ENCODE measurements around the gene ASAP3. TPM values are rescaled to one million over a fixed set of nuclear protein-coding genes. Genes with fewer than 3 reads are reported as not detected.
"Not testable (repeated sequence)": the region's sequence is repeated elsewhere in the genome, so short reads cannot be mapped to it uniquely, and the experiment has no call there.

Gene ASAP3
- total RNA-seq, 1 donor from 2014 or later = 3.9 TPM

DNA sequence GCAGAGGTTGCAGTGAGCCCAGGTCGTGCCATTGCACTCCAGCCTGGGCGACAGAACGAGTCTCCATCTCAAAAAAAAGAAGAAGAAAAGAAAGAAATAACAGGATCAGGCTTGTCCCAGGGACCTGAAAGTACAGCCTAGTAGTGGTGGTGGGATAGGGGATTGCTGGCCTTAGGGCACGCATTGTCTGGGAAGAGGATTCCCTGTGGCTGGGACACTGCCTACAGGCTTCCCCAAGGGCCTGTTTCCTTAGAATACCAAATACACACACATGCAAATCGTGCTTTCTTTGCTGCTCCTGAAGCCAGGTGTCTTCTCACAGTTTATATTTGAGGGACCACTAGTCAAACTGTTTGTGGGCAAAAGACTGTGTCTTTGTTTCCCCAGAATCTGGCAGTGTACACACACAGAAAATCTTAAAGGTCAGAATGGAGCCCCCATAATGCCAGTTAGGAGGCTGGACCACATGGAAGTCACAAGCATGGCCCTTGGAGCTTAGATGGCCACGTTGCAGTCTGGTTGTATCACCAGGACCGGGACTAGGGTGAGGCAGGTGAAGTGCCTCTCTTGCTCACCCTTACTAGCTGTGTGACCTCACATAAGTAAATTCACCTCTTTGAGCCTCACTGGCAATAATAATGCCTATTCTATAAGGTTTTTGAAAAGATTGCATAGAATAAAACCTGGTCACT lies 12.7 kb upstream of the ASAP3 start:
- peaks cover 4% of the 10 kb centered on the region for H3K9me3 Mint-ChIP-seq
- Histone ChIP-seq H2AFZ (replicated peaks) (no peak overlapping the region), H3K36me3 (no peaks in the 10 kb centered on the region), H3K4me2 (no peak overlapping the region), H3K27me3 (no peaks in the 10 kb centered on the region), H3K9me3 (ENCODE audit: low read depth) (no peaks in the 10 kb centered on the region), H3K9ac (no peak overlapping the region), H3K4me1 (no peaks in the 10 kb centered on the region), H3K79me2 (ENCODE audit: low read depth) (no peaks in the 10 kb centered on the region), H4K20me1 (ENCODE audit: low read depth) (no peaks in the 10 kb centered on the region), H3K4me3 (no peak overlapping the region), H3F3A (ENCODE audit: low read depth) (peaks cover 4% of the 10 kb centered on the region), H3K27ac (no peak overlapping the region)
- no peak for DNase-seq (ENCODE audit: low spot score)
- peak overlapping the region; percentile 25 for H3K27ac Mint-ChIP-seq
- TF ChIP-seq EZH2phosphoT487 (IDR thresholded peaks at IDR 0.05) (no peak), EZH2 (IDR thresholded peaks at IDR 0.05) (no peak)
- TF ChIP-seq, protein P1, sequence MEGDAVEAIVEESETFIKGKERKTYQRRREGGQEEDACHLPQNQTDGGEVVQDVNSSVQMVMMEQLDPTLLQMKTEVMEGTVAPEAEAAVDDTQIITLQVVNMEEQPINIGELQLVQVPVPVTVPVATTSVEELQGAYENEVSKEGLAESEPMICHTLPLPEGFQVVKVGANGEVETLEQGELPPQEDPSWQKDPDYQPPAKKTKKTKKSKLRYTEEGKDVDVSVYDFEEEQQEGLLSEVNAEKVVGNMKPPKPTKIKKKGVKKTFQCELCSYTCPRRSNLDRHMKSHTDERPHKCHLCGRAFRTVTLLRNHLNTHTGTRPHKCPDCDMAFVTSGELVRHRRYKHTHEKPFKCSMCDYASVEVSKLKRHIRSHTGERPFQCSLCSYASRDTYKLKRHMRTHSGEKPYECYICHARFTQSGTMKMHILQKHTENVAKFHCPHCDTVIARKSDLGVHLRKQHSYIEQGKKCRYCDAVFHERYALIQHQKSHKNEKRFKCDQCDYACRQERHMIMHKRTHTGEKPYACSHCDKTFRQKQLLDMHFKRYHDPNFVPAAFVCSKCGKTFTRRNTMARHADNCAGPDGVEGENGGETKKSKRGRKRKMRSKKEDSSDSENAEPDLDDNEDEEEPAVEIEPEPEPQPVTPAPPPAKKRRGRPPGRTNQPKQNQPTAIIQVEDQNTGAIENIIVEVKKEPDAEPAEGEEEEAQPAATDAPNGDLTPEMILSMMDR (IDR thresholded peaks at IDR 0.05) = no peak
- H3K27me3 Mint-ChIP-seq (ENCODE audit: insufficient read depth, low read depth) = peaks cover 16% of the 10 kb centered on the region
- H3K4me3 Mint-ChIP-seq = no peak overlapping the region
- peaks cover 6% of the 10 kb centered on the region for H3K4me1 Mint-ChIP-seq
- H3K36me3 Mint-ChIP-seq = peaks cover 2% of the 10 kb centered on the region

DNA sequence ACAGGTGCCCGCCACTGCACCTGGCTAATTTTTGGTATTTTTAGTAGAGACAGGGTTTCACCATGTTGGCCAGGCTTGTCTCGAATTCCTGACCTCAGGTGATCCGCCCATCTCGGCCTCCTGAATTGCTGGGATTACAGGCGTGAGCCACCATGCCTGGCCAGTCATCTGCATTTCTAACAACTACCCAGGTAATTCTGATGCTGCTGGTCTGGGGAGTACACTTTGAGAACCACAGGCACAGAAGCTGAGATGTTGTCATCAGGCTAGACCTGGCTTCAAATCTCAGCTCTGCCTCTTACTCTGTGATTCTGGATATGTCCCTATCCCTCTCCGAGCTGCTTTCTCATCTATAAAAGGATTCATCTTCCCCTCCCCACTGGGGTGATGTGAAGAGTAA lies 10.9 kb upstream of the ASAP3 start:
- not testable (repeated sequence) for H3K79me2 ChIP-seq (ENCODE audit: low read depth); H3K9me3 ChIP-seq (ENCODE audit: low read depth); H3K4me1 ChIP-seq; H3K27ac ChIP-seq; H3K9me3 Mint-ChIP-seq; H3K4me3 Mint-ChIP-seq; H2AFZ ChIP-seq (replicated peaks); H3K4me1 Mint-ChIP-seq; H3K27ac Mint-ChIP-seq; H3K36me3 Mint-ChIP-seq; H3K4me3 ChIP-seq; H3F3A ChIP-seq (ENCODE audit: low read depth); H3K4me2 ChIP-seq; H4K20me1 ChIP-seq (ENCODE audit: low read depth); H3K9ac ChIP-seq; DNase-seq (ENCODE audit: low spot score); H3K36me3 ChIP-seq
- H3K27me3 Mint-ChIP-seq (ENCODE audit: insufficient read depth, low read depth) = peaks cover 13% of the 10 kb centered on the region
- H3K27me3 ChIP-seq = peaks cover 12% of the 10 kb centered on the region

DNA sequence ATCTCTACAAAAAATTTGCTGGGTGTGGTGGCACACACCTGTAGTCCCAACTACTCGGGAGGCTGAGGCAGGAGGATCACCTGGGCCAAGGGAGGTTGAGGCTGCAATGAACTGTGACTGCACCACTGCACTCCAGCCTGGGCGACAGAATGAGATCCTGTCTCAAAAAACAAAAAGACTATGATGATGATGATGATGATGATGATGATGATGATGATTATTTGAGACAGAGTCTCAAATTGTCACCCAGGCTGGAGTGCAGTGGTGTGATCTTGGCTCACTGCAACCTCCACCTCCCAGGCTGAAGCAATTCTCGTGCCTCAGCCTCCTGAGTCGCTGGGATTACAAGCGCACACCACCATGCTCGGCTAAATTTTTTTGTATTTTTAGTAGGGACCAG lies 8.8 kb upstream of the ASAP3 start:
- H3K27ac Mint-ChIP-seq; H3K4me2 ChIP-seq; H2AFZ ChIP-seq (replicated peaks); H3K9me3 Mint-ChIP-seq; H3K36me3 ChIP-seq; H3K4me3 ChIP-seq; H3K9me3 ChIP-seq (ENCODE audit: low read depth); DNase-seq (ENCODE audit: low spot score); H3K79me2 ChIP-seq (ENCODE audit: low read depth); H3K9ac ChIP-seq; H3F3A ChIP-seq (ENCODE audit: low read depth); H3K36me3 Mint-ChIP-seq; H3K27ac ChIP-seq; H3K4me1 ChIP-seq; H3K4me3 Mint-ChIP-seq; H3K4me1 Mint-ChIP-seq; H4K20me1 ChIP-seq (ENCODE audit: low read depth): not testable (repeated sequence)
- H3K27me3 ChIP-seq = peaks cover 20% of the 10 kb centered on the region
- peaks cover 15% of the 10 kb centered on the region for H3K27me3 Mint-ChIP-seq (ENCODE audit: insufficient read depth, low read depth)

DNA sequence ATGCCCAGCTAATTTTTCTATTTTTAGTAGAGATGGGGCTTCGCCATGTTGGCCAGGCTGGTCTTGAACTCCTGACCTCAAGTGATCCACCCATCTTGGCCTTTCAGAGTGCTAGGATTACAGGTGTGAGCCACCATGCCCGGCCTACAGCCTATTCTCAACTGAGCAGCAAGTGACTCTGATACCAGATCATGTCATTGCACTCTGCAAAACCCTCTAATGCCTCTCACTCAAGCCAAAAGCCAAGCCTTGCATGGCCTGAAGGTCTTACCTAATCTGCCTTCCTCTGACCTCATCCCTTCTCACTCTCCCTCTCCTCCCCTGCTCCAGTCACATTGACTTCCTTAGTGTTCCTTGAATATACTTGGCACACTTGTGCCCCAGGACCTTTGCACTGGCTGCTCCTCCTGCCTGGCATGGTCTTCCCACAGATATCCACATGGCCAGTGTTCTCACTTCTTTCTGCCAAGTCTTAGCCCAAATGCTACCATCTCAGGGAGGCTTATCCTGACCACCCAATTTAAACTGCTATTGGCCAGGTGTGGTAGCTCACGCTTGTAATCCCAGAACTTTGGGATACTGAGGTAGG lies 8.2 kb upstream of the ASAP3 start:
- no peak overlapping the region for H3K9ac ChIP-seq
- H3K27ac Mint-ChIP-seq = no peak overlapping the region
- no peak overlapping the region for H3K4me2 ChIP-seq
- no peaks in the 10 kb centered on the region for H3K79me2 ChIP-seq (ENCODE audit: low read depth)
- peaks cover 20% of the 10 kb centered on the region for H3K27me3 ChIP-seq
- H4K20me1 ChIP-seq (ENCODE audit: low read depth) = no peaks in the 10 kb centered on the region
- H3K36me3 Mint-ChIP-seq = no peaks in the 10 kb centered on the region
- no peaks in the 10 kb centered on the region for H3K9me3 Mint-ChIP-seq
- H2AFZ ChIP-seq (replicated peaks) = no peak overlapping the region
- H3K4me1 Mint-ChIP-seq = no peaks in the 10 kb centered on the region
- H3K4me3 ChIP-seq = no peak overlapping the region
- peaks cover 4% of the 10 kb centered on the region for H3F3A ChIP-seq (ENCODE audit: low read depth)
- H3K27me3 Mint-ChIP-seq (ENCODE audit: insufficient read depth, low read depth) = peaks cover 12% of the 10 kb centered on the region
- DNase-seq (ENCODE audit: low spot score) = no peak
- no peak overlapping the region for H3K27ac ChIP-seq
- no peaks in the 10 kb centered on the region for H3K9me3 ChIP-seq (ENCODE audit: low read depth)
- peak overlapping the region; percentile 3 for H3K4me3 Mint-ChIP-seq
- TF ChIP-seq EZH2phosphoT487 (IDR thresholded peaks at IDR 0.05) (no peak), EZH2 (IDR thresholded peaks at IDR 0.05) (no peak)
- TF ChIP-seq, protein P1 (IDR thresholded peaks at IDR 0.05) = no peak
- H3K36me3 ChIP-seq = no peaks in the 10 kb centered on the region
- no peaks in the 10 kb centered on the region for H3K4me1 ChIP-seq

Measured in neural progenitor cell (in vitro differentiated cells).